SU-DHL-6 (cell line): Measurements from ENCODE around the gene SMAP1.

Experiments
- EZH2phosphoT487 ChIP-seq: fragments of 200-600 bp; sonication (generic), shearing (Covaris generic); conservative IDR thresholded peaks from 2 replicates; pipeline ENCODE4 v1.6.1; 2018; ENCODE audit warnings: mild to moderate bottlenecking, antibody characterized with exemption, low read length, moderate library complexity, mixed read lengths
- TF ChIP-seq, protein P1 (sequence below): fragments of 200-600 bp; sonication (generic); IDR thresholded peaks from one replicate; pipeline ENCODE4 v1.5.1; 2017; ENCODE audit warnings: antibody characterized with exemption, mild to moderate bottlenecking, low read length, moderate library complexity; ENCODE audit not compliant: insufficient read depth, poor library complexity, severe bottlenecking

DNA sequence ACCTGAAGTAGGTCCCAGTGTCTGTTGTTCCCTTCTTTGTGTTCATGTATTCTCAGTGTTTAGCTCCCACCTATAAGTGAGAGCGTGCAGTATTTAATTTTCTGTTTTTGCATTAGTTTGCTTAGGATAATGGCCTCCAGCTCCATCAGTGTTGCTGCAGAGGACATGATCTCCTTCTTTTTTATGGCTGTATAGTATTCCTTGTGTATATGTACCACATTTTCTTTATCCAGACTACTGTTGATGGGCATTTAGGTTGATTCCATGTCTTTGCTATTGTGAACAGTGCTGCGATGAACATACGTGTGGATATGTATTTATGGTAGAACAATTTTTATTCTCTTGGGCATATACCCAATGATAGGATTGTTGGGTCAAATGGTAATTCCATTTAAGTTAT is 163.7 kb downstream of the SMAP1 start:
- TF ChIP-seq, protein P1, sequence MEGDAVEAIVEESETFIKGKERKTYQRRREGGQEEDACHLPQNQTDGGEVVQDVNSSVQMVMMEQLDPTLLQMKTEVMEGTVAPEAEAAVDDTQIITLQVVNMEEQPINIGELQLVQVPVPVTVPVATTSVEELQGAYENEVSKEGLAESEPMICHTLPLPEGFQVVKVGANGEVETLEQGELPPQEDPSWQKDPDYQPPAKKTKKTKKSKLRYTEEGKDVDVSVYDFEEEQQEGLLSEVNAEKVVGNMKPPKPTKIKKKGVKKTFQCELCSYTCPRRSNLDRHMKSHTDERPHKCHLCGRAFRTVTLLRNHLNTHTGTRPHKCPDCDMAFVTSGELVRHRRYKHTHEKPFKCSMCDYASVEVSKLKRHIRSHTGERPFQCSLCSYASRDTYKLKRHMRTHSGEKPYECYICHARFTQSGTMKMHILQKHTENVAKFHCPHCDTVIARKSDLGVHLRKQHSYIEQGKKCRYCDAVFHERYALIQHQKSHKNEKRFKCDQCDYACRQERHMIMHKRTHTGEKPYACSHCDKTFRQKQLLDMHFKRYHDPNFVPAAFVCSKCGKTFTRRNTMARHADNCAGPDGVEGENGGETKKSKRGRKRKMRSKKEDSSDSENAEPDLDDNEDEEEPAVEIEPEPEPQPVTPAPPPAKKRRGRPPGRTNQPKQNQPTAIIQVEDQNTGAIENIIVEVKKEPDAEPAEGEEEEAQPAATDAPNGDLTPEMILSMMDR, result no peak
- TF ChIP-seq EZH2phosphoT487, result no peak
